Measurements from ENCODE around the gene EPPIN. TPM values are rescaled to one million over a fixed set of nuclear protein-coding genes. Genes with fewer than 3 reads are reported as not detected.

Gene EPPIN
- total and polyA plus RNA-seq, 2 donors from 2014 or later: not detected

DNA sequence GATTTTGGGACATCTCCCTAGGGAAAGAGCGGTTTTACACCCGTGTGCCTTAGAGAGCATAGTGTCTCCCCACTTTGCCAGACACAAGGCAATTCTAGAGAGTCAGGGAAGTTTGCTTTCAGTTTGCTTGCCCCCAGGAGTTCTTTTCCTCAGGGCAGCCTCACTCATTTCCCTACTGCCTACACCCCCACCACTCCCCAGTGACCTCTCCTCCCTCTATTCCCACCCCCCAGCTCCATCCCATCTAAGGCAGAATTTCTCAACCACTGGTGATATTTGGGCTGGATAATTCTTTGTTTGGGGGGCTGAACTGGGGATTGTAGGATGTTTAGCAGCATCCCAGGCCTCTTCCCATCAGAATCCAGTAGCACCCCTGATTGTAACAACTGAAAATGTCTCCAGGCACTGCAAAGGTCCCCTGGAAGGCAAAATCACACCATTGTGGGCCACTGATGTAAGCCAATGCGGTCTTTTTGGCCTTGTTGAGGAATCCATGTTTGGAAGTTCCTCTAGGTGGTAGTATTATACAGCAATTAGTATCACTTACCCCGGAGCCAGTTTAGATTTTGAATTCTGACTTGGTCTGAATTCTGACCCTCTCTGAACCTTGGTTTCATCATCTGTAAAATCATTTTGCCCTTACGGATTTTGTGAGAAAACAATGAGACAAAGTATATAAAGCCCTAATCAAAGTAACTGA lies 1.3 kb downstream of the EPPIN start:
- Histone ChIP-seq H3K27ac (ENCODE audit: low read depth in 2 of 2, low read length in 2 of 2) (no peak overlapping the region), H3K27me3 (ENCODE audit: control insufficient read depth, insufficient read depth, low read length) (no peaks in the 10 kb centered on the region), H3K9me3 (ENCODE audit: control insufficient read depth in 2 of 3, insufficient read depth in 1 of 3, low read length in 3 of 3) (no peaks in the 10 kb centered on the region), H3K9ac (ENCODE audit: low read length in 3 of 3) (no peak overlapping the region), H3K4me1 (ENCODE audit: control insufficient read depth in 2 of 3, insufficient read depth in 2 of 3, low read depth in 1 of 3, low read length in 3 of 3) (no peaks in the 10 kb centered on the region), H3K36me3 (ENCODE audit: control insufficient read depth in 2 of 3, insufficient read depth in 3 of 3, low read length in 3 of 3) (no peaks in the 10 kb centered on the region), H3K4me3 (ENCODE audit: low read length in 3 of 3) (no peak overlapping the region)
- DNase-seq (peak in 2 of 5 donors; percentile 13 to 37), FAIRE-seq (no peak)
- TF ChIP-seq, protein P1, sequence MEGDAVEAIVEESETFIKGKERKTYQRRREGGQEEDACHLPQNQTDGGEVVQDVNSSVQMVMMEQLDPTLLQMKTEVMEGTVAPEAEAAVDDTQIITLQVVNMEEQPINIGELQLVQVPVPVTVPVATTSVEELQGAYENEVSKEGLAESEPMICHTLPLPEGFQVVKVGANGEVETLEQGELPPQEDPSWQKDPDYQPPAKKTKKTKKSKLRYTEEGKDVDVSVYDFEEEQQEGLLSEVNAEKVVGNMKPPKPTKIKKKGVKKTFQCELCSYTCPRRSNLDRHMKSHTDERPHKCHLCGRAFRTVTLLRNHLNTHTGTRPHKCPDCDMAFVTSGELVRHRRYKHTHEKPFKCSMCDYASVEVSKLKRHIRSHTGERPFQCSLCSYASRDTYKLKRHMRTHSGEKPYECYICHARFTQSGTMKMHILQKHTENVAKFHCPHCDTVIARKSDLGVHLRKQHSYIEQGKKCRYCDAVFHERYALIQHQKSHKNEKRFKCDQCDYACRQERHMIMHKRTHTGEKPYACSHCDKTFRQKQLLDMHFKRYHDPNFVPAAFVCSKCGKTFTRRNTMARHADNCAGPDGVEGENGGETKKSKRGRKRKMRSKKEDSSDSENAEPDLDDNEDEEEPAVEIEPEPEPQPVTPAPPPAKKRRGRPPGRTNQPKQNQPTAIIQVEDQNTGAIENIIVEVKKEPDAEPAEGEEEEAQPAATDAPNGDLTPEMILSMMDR (IDR thresholded peaks at IDR 0.05; ENCODE audit: borderline replicate concordance, extremely low read depth, insufficient read depth): peak; percentile 14
- intact Hi-C loops (cut with DNase I): no loop called here

DNA sequence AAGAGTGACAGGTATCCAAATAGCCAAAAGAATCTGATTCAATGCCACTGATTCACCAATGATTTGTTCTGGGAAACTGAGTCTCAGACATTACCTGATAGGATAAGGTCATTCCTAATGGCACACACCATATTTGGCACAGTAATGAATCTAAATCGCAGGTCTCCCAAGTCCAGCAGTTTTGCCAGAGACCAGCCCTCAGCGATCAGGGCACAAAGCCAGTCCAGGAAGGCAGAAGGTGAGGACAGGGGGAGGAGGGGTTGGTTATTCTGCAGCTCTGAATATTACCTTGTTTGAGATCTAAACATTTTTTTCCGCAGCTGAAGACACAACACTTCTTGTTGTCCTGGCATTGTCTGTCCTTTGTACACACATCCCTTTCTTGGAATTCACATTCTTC lies 1.9 kb downstream of the EPPIN start:
- no peak overlapping the region for H3K27ac ChIP-seq (ENCODE audit: low read depth in 2 of 2, low read length in 2 of 2)
- DNase-seq: no peak
- TF ChIP-seq, protein P1 (IDR thresholded peaks at IDR 0.05; ENCODE audit: borderline replicate concordance, extremely low read depth, insufficient read depth): no peak
- H3K36me3 ChIP-seq (ENCODE audit: control insufficient read depth in 2 of 3, insufficient read depth in 3 of 3, low read length in 3 of 3): no peaks in the 10 kb centered on the region
- no peaks in the 10 kb centered on the region for H3K9me3 ChIP-seq (ENCODE audit: control insufficient read depth in 2 of 3, insufficient read depth in 1 of 3, low read length in 3 of 3)
- H3K27me3 ChIP-seq (ENCODE audit: control insufficient read depth, insufficient read depth, low read length): no peaks in the 10 kb centered on the region
- intact Hi-C loops (cut with DNase I): no loop called here
- H3K4me3 ChIP-seq (ENCODE audit: low read length in 3 of 3): no peak overlapping the region
- FAIRE-seq: no peak
- no peak overlapping the region for H3K9ac ChIP-seq (ENCODE audit: low read length in 3 of 3)
- H3K4me1 ChIP-seq (ENCODE audit: control insufficient read depth in 2 of 3, insufficient read depth in 2 of 3, low read depth in 1 of 3, low read length in 3 of 3): no peaks in the 10 kb centered on the region

DNA sequence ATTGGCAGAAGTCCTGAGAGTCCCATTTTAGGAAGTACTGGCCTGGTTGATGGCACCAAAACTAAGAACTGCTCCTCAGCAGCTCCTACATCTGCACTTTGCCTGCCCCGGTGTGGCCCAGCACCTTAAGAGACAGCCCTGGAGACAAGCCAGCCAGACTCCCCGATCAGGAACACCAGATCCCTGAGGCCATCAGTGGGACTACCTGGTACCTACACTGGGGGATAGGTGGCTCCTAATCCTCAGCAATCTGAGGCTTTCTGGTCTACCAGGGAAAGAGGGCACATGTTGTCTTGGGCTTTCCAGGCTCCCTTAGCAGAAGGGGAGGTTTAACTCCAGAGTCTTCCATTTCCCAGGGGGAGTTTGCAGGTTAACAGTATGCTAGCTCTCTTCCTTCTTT lies 7.8 kb downstream of the EPPIN start, which contains the start of gene WFDC6:
WFDC6 (minus strand) TSS at position 101 of the 400 bp plus-strand sequence; CDS start at position 26, 75 bp downstream.
- Histone ChIP-seq H3K4me1 (ENCODE audit: control insufficient read depth in 2 of 3, insufficient read depth in 2 of 3, low read depth in 1 of 3, low read length in 3 of 3) (no peaks in the 10 kb centered on the region), H3K27me3 (ENCODE audit: control insufficient read depth, insufficient read depth, low read length) (no peaks in the 10 kb centered on the region), H3K9me3 (ENCODE audit: control insufficient read depth in 2 of 3, insufficient read depth in 1 of 3, low read length in 3 of 3) (no peaks in the 10 kb centered on the region), H3K36me3 (ENCODE audit: control insufficient read depth in 2 of 3, insufficient read depth in 3 of 3, low read length in 3 of 3) (no peaks in the 10 kb centered on the region), H3K27ac (ENCODE audit: low read depth in 2 of 2, low read length in 2 of 2) (no peak within 1 kb of the TSS), H3K9ac (ENCODE audit: low read length in 3 of 3) (no peak within 1 kb of the TSS), H3K4me3 (ENCODE audit: low read length in 3 of 3) (no peak within 1 kb of the TSS)
- FAIRE-seq (no peak), DNase-seq (no peak)
- intact Hi-C loops (cut with DNase I): no loop called here
- TF ChIP-seq, protein P1 (IDR thresholded peaks at IDR 0.05; ENCODE audit: borderline replicate concordance, extremely low read depth, insufficient read depth): no peak

Measured in kidney (tissue), 14 donors.